Fibroblast of villous mesenchyme (primary cell): ENCODE data around the gene LSS. TPM values are rescaled to one million over a fixed set of nuclear protein-coding genes. Genes with fewer than 3 reads are reported as not detected.
"Not testable (repeated sequence)": the region's sequence is repeated elsewhere in the genome, so short reads cannot be mapped to it uniquely, and the experiment has no call there.

Source experiments
- DNase-seq: peaks from one replicate; pipeline ENCODE4 v3.0.0-alpha.2; 2010; ENCODE audit warnings: low read depth
- H3K4me3 ChIP-seq: 2 replicates; pipeline ENCODE4 v1.5.1; 2011; ENCODE audit warnings: low read depth, mild to moderate bottlenecking, low read length
- total RNA-seq: library from RNA; depleted of rRNA; stranded (reverse); fragments of >200 nt; gene quantifications from 2 replicates; pipeline ENCODE4 v1.2.3, GENCODE V29; 2012
- TF ChIP-seq, protein P1 (sequence below): IDR thresholded peaks from 2 replicates; pipeline ENCODE4 v1.5.1; 2012; ENCODE audit warnings: low read depth, mild to moderate bottlenecking, low read length; ENCODE audit not compliant: insufficient read depth

Gene LSS
- total RNA-seq, 1 donor, result 139 TPM

DNA sequence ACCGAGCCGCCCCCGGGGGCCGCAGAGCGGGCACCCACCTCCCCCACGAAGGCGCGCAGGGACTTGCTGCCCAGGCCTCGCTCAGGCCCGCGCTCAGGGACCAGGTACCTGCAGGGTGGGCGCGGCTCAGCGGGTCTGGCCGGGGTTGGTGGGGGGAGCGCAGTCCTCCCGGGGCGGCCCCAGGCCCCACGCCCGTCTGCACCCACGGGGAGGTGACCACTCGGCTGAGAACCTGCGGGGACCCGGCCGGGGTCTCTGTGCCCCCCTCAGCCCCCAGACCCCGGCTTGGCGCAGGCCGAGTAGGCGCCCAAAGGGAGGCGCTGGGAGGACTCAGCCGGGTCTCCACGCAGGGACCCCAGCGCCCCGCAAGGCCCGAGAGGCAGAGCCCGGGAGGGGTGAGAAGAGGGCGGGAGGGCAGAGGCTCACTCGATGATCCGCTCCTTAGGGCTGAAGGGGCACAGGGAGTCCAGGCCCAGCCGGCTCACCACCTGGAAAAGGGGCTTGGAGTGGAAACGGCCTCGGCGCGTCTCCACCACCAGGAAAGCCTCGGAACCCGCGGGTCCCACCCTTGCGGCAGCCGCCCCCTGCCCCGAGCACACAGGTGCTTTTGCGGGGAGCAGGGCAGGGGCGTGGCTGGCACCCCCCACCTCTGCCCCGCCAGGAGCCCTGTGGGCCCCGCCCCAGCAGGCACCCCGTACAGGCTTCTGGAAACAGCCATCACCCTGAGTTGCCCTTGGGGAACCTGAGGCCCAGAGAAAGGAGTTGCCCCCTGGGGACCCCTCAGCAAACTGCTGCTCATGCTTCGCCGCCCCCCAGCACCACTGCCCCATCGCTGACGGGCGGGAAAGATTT lies 82.5 kb downstream of the LSS start:
- DNase-seq, result no peak
- no peak overlapping the region for H3K4me3 ChIP-seq
- TF ChIP-seq, protein P1, sequence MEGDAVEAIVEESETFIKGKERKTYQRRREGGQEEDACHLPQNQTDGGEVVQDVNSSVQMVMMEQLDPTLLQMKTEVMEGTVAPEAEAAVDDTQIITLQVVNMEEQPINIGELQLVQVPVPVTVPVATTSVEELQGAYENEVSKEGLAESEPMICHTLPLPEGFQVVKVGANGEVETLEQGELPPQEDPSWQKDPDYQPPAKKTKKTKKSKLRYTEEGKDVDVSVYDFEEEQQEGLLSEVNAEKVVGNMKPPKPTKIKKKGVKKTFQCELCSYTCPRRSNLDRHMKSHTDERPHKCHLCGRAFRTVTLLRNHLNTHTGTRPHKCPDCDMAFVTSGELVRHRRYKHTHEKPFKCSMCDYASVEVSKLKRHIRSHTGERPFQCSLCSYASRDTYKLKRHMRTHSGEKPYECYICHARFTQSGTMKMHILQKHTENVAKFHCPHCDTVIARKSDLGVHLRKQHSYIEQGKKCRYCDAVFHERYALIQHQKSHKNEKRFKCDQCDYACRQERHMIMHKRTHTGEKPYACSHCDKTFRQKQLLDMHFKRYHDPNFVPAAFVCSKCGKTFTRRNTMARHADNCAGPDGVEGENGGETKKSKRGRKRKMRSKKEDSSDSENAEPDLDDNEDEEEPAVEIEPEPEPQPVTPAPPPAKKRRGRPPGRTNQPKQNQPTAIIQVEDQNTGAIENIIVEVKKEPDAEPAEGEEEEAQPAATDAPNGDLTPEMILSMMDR, result no peak

DNA sequence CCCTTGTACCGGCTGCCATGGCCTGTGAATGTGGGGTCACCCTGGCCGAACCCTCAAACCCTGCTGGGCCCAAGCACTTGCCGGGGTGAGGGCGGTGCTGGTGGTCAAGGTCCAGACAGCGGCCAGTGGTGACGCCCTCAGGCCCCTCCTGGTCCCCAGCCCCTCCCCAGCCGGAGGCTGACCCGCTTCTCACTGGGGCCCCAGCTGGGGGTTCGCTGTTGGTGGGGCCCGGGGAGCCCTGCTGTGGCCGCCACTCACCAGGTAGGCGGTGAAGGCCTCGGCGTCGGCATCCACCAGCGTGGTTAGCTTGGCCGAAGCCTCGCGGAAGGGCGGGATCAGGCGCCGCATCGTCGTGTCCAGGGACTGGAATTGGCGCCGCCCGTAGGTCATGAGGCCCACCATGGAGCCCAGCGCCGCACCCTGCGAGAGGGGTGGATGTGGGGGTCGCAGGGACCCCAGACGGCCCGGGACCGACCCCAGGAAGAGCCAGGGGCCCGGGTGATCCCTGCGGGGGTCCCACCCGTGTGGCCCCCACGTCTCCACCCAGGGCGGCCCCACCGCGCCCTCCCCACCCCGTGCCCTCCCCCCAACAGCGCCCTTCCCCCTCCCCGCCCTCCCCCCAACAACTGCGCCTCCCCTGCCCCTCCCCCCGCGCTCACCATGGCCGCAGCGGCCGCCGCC lies 83.3 kb downstream of the LSS start:
- no peak for DNase-seq
- H3K4me3 ChIP-seq, result no peak overlapping the region
- TF ChIP-seq, protein P1, result no peak

DNA sequence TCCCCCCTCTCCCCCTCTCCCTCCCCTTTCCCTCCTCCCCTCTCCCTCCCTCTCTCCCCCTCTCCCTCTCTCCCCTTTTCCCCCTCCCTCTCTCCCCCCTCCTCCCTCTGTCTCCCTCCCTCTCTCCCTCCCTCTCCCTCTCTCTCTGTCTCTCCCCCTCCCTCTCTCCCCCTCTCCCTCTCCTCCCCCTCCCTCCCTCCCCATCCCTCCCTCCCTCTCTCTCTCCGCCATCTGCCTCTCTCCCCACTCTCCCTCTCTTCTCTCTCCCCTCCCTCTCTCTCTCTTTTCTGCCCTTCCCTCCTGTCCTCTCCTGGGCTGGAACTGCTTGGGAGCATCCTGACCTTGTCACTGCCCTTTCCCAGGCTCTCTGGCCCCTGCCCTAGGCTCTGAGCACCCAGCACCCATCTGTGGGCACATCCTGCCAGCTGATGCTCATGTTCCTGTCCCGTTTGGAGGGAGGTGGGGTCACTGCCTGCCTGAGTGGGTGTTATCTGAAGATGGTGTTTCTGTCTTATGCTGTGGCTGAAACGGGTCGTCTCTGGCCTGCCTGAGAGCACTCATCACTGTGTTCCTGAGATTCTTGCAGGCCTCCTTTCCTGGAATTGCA lies 84.0 kb downstream of the LSS start:
- no peak overlapping the region for H3K4me3 ChIP-seq
- no peak for DNase-seq
- TF ChIP-seq, protein P1, result no peak

DNA sequence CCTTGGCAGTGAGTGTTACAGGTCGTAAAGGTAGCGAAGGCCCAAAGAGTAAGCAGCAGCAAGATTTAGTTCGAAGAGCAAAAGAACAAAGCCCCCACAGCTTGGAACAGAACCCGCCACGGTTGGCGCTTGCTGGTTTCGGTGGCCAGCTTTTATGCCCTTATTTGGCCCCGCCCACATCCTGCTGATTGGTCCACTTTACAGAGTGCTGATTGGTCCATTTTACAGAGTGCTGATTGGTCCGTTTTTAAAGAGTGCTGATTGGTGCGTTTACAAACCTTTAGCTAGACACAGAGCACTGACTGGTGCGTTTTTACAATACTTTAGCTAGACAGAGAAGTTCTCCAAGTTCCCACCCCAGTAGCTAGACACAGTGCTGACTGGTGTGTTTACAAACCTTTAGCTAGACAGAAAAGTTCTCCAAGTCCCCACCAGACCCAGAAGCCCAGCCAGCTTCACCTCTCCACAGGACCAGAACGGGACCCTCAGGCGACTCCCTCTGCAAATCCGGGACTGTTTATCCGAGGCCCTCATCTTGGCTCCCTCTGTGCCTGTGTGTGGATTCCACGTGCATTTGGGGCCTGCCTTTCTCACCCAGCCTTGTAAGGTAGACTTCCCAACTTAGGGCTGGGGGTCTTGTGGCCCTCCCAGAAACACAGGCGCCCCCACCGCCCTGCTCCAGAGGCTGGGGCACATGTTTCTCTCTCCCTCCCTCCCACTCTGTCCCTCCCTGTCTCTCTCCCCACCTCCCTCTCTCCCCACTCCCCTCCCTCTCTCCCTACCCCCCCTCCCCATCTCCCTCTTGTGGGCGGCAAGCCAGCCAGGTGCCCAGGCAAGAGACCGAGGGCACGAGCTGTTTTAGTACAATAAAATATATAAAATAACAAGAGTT lies 85.7 kb downstream of the LSS start:
- TF ChIP-seq, protein P1, result no peak
- DNase-seq, result no peak
- no peak overlapping the region for H3K4me3 ChIP-seq

DNA sequence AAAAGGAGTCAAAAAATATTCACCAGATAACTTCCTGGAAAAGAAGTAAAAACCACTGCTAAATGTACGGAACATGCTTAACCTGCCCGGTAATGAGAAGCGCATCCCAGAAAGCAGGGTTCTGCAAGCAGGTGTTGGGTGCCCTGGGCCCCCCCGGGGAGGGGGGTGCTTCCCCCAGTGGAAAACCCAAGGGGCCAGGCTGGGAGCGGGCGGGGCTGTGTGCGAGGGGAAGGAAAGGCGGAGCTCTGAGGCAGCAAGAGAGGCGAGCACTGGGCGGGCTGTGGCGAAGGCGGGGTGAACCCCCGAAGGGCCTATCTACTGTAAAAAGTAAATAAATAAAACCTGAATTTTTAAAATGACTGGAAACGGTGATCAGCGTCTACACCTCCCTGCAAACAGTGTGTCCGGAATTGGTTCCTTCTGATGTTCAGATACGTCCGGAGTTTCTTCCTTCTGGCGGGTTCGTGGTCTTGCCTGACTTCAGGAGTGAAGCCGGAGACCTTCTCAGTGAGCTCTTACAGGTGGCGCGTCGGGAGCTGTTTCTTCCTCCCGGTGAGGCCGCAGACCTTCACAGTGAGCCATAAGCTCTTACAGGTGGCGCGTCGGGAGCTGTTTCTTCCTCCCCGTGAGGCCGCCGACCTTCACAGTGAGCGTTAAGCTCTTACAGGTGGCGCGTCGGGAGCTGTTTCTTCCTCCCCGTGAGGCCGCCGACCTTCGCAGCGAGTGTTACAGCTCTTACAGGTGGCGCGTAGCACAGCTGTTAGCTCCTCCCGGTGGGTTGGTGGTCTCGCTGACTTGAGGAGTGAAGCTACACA lies 86.6 kb downstream of the LSS start:
- H3K4me3 ChIP-seq, result no peak overlapping the region
- TF ChIP-seq, protein P1, result no peak
- DNase-seq, result no peak

DNA sequence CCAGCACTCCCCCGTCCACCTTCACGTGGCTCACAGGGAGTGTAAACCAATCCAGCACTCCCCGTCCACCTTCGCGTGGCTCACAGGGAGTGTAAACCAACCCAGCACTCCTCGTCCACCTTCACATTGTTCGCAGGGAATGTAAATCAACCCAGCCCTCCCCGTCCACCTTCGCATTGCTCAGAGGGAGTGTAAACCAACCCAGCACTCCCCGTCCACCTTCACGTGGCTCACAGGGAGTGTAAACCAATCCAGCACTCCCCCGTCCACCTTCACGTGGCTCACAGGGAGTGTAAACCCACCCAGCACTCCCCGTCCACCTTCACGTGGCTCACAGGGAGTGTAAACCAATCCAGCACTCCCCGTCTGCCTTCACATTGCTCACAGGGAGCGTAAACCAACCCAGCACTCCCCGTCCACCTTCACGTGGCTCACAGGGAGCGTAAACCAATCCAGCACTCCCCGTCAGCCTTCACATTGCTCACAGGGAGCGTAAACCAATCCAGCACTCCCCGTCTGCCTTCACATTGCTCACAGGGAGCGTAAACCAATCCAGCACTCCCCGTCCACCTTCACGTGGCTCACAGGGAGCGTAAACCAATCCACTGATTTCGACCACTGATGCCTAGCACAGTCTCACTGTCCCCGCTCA lies 88.1 kb downstream of the LSS start:
- not testable (repeated sequence) for H3K4me3 ChIP-seq
- DNase-seq, result peak; percentile 41
